HFFc6 (cell line): Measurements from ENCODE around the gene SPCS1. TPM values are rescaled to one million over a fixed set of nuclear protein-coding genes. Genes with fewer than 3 reads are reported as not detected.

Experiments
- DNase-seq: peaks from one replicate; pipeline ENCODE4 v3.0.0-alpha.2; 2018
- H3K27ac Mint-ChIP-seq: 2 replicates; pipeline ENCODE4 v1.8.0; 2020; ENCODE audit warnings: mild to moderate bottlenecking, mixed read lengths
- H3K27me3 Mint-ChIP-seq: 2 replicates; pipeline ENCODE4 v1.8.0; 2021; ENCODE audit warnings: mild to moderate bottlenecking, moderate library complexity, mixed read lengths; ENCODE audit not compliant: insufficient read depth
- H3K36me3 Mint-ChIP-seq: 2 replicates; pipeline ENCODE4 v1.8.0; 2021; ENCODE audit warnings: low read depth, mixed read lengths
- H3K4me1 Mint-ChIP-seq: 2 replicates; pipeline ENCODE4 v1.8.0; 2020; ENCODE audit warnings: low read depth, mixed read lengths
- H3K4me3 Mint-ChIP-seq: 2 replicates; pipeline ENCODE4 v1.8.0; 2020; ENCODE audit warnings: mild to moderate bottlenecking, moderate library complexity, mixed read lengths
- H3K9me3 Mint-ChIP-seq: 2 replicates; pipeline ENCODE4 v1.8.0; 2020; ENCODE audit warnings: mild to moderate bottlenecking, mixed read lengths
- total RNA-seq, 6 experiments: library from RNA; stranded (reverse); fragmentation: NEBNext Ultra II Directional; extraction: Animal tissue kit (Norgen Biotek cat#: 25700); gene quantifications; 2 replicates in 1 of 6; 3 replicates in 5 of 6; pipeline ENCODE4 v1.2.3, GENCODE V29; 2021
- TF ChIP-seq, protein P1 (sequence below): fragments of 200-600 bp; sonication (generic); IDR thresholded peaks from 2 replicates; pipeline ENCODE4 v1.5.0; 2021; ENCODE audit warnings: antibody characterized with exemption, mild to moderate bottlenecking

SPCS1 gene
- total RNA-seq, 6 experiments from 2014 or later = 179 to 209 (median 193) TPM

DNA sequence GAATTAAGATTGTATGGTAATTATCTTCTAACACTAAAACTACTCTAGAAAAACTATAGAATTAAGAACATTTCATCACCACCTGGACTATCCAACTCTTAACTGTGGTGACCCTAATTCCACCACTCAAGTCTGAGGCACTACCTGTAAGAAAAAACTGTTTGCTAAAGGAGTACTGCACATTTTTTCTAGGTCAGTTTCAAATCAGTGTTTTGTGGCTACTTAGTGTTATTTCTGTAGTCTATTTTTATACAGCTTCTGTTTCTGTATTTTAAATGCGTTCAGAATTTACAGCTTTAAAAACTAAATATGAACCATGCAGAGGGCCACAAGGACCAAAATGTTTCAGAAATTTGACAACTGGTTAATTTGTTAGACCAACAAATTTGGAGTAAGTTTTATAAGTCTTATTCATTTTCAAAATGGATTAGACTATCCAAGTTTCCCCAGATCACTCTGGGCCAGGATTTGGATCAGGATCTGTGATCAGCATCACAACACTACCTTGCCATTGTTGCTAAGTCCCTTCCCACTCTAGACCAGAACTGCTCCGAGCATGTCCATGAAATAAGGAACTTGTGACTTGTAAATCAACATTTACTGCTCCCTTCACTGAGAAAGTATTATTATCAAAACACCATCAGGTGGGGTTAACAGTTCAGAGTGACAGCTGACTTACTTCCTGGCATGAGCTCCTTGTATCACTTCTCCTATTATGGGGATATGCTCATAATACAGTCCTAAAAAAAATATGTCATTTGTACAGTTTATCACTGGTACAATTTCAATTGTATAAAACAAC, 8.9 kb upstream of the SPCS1 start:
- Mint-ChIP-seq H3K9me3 (no peaks in the 10 kb centered on the region), H3K4me3 (no peak overlapping the region), H3K27ac (peak overlapping the region; percentile 24), H3K4me1 (peaks cover 25% of the 10 kb centered on the region), H3K27me3 (peaks cover 2% of the 10 kb centered on the region; the same call in 1 of the 2 replicates), H3K36me3 (peaks cover 33% of the 10 kb centered on the region)
- TF ChIP-seq, protein P1, sequence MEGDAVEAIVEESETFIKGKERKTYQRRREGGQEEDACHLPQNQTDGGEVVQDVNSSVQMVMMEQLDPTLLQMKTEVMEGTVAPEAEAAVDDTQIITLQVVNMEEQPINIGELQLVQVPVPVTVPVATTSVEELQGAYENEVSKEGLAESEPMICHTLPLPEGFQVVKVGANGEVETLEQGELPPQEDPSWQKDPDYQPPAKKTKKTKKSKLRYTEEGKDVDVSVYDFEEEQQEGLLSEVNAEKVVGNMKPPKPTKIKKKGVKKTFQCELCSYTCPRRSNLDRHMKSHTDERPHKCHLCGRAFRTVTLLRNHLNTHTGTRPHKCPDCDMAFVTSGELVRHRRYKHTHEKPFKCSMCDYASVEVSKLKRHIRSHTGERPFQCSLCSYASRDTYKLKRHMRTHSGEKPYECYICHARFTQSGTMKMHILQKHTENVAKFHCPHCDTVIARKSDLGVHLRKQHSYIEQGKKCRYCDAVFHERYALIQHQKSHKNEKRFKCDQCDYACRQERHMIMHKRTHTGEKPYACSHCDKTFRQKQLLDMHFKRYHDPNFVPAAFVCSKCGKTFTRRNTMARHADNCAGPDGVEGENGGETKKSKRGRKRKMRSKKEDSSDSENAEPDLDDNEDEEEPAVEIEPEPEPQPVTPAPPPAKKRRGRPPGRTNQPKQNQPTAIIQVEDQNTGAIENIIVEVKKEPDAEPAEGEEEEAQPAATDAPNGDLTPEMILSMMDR = no peak
- DNase-seq = no peak

GRCh38 chr3:52697632-52697965, 8.3 kb upstream of the SPCS1 start:
- peaks cover 32% of the 10 kb centered on the region for H3K36me3 Mint-ChIP-seq
- H3K27me3 Mint-ChIP-seq = peaks cover 2% of the 10 kb centered on the region; the same call in 1 of the 2 replicates
- no peak overlapping the region for H3K4me3 Mint-ChIP-seq
- H3K4me1 Mint-ChIP-seq = peaks cover 22% of the 10 kb centered on the region
- H3K27ac Mint-ChIP-seq = peak overlapping the region; percentile 28; the same call in 1 of the 2 replicates
- DNase-seq = no peak
- TF ChIP-seq, protein P1 = no peak
- no peaks in the 10 kb centered on the region for H3K9me3 Mint-ChIP-seq

DNA sequence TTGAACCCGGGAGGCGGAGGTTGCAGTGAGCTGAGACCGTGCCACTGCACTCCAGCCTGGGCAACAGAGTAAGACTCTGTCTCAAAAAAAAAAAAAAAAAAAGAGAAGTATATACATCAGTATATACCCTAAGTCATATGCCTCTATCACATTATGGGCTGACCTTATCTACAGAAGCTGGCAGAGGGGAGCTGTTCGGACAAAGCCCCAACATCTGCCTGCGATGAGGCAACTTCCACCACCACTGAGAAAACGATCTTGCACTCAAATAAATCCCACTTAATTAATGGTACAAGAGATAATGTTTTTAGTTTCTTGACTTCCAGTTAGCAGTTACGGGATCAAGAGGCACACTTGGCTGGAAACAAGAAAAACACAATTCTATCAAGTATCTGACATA, 2.6 kb upstream of the SPCS1 start:
- Mint-ChIP-seq H3K4me1 (peaks cover 26% of the 10 kb centered on the region), H3K27ac (peak overlapping the region; percentile 19; the same call in 1 of the 2 replicates), H3K27me3 (peaks cover 6% of the 10 kb centered on the region; the same call in 1 of the 2 replicates), H3K36me3 (peaks cover 34% of the 10 kb centered on the region), H3K9me3 (no peaks in the 10 kb centered on the region), H3K4me3 (peak overlapping the region; percentile 98)
- TF ChIP-seq, protein P1 = no peak
- DNase-seq = no peak

DNA sequence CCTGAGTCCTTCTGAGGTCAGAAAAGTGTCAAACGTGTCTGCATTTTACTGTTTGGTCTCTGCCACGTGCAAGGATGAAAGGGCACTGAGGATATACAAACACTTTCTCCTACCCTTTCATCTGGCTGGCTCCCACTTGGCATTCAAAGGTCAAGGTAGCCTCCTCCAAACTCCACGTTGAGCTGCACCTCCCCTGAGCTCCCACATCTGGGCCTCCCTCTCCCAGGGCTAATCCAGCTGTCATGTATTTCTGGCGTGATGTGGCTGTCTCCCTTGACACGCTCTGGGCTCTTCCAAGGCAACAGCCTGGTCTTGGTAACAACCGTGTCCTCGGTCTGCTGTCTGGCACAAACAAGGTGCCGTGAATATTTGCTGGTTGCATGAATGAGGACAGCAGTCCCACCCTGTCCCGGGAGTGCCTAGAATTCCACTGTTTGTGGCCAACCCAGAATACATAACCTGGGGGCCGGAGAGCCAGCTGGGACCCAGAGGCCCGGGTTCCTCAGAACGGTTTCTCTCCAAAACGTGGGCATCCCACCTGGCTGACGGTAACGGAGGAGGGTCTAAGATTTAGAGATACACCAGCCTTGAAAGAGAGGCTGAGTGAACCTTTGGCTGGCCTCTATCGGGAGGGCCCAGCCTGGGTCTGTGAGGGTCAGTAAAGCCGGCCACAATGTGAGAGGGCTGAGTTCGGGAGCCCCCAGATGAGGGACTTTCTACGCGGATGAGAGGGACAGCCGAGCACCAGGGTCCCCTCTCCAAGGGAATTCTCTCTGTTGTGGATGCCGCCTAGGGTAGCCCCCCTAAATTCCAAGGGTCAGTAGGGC, 1.1 kb upstream of the SPCS1 start:
- peak; percentile 36 for DNase-seq
- H3K36me3 Mint-ChIP-seq = peaks cover 34% of the 10 kb centered on the region
- peak overlapping the region; percentile 98 for H3K4me3 Mint-ChIP-seq
- no peaks in the 10 kb centered on the region for H3K9me3 Mint-ChIP-seq
- peak overlapping the region; percentile 98 for H3K27ac Mint-ChIP-seq
- H3K4me1 Mint-ChIP-seq = peaks cover 26% of the 10 kb centered on the region
- H3K27me3 Mint-ChIP-seq = peaks cover 6% of the 10 kb centered on the region; the same call in 1 of the 2 replicates
- TF ChIP-seq, protein P1 = no peak

- TF ChIP-seq, protein P1 = no peak
- Mint-ChIP-seq H3K4me3 (peak overlapping the region; percentile 98), H3K4me1 (peaks cover 26% of the 10 kb centered on the region), H3K27ac (peak overlapping the region; percentile 98), H3K27me3 (peaks cover 6% of the 10 kb centered on the region; the same call in 1 of the 2 replicates), H3K36me3 (peaks cover 32% of the 10 kb centered on the region), H3K9me3 (no peaks in the 10 kb centered on the region)
- no peak for DNase-seq
Observed at GRCh38 chr3:52705438-52705687, 543 bp upstream of the SPCS1 start.
